Measurements from ENCODE around the gene OR4N5.
"Not testable (repeated sequence)": the region's sequence is repeated elsewhere in the genome, so short reads cannot be mapped to it uniquely, and the experiment has no call there.

The OR4N5 gene

DNA sequence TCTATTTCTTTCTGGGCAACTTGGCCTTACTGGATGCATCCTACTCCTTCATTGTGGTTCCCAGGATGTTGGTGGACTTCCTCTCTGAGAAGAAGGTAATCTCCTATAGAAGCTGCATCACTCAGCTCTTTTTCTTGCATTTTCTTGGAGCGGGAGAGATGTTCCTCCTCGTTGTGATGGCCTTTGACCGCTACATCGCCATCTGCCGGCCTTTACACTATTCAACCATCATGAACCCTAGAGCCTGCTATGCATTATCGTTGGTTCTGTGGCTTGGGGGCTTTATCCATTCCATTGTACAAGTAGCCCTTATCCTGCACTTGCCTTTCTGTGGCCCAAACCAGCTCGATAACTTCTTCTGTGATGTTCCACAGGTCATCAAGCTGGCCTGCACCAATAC, 5.3 kb downstream of the OR4N5 start:
- DNase-seq, result peak in 1 of 2 donors; percentile 3
- no peak overlapping the region for H4K8ac ChIP-seq (ENCODE audit: low read depth, low read length)
- no peak overlapping the region for H3K4me2 ChIP-seq (ENCODE audit: low read length)
- no peak overlapping the region for H3K4ac ChIP-seq (ENCODE audit: low read depth, low read length)
- no peak overlapping the region for H2AFZ ChIP-seq (ENCODE audit: insufficient read depth, low read length, poor library complexity)
- H2BK120ac ChIP-seq (ENCODE audit: insufficient read depth, low read length, poor library complexity), result no peak overlapping the region
- H3K4me1 ChIP-seq (ENCODE audit: control insufficient read depth in 1 of 2, insufficient read depth in 2 of 2, low read length in 2 of 2), result no peaks in the 10 kb centered on the region
- H2BK5ac ChIP-seq (ENCODE audit: low read depth, low read length, poor library complexity), result no peak overlapping the region
- no peak overlapping the region for H3K23ac ChIP-seq (ENCODE audit: low read length)
- peak overlapping the region; percentile 6 for H3K4me3 ChIP-seq (ENCODE audit: low read depth, low read length)
- no peak overlapping the region for H3K14ac ChIP-seq (ENCODE audit: low read length)
- no peak overlapping the region for H4K91ac ChIP-seq (ENCODE audit: low read depth, low read length)
- peaks cover 7% of the 10 kb centered on the region for H3K9me3 ChIP-seq (ENCODE audit: insufficient read depth, low read depth, low read length)
- no peak overlapping the region for H3K18ac ChIP-seq (ENCODE audit: low read length)
- H2AK5ac ChIP-seq (ENCODE audit: low read length), result no peak overlapping the region
- H4K12ac ChIP-seq (ENCODE audit: low read depth, low read length), result no peak overlapping the region
- no peak overlapping the region for H3K9ac ChIP-seq (ENCODE audit: low read length)
- H3K79me2 ChIP-seq (ENCODE audit: control insufficient read depth, insufficient read depth, low read length, poor library complexity), result no peaks in the 10 kb centered on the region
- no peak overlapping the region for H2BK12ac ChIP-seq (ENCODE audit: low read length)
- WGBS (ENCODE audit: extremely low coverage, insufficient coverage, insufficient read length), result no CpG with 5 or more reads among the region's 7 CpGs
- H3K36me3 ChIP-seq (ENCODE audit: control insufficient read depth in 1 of 2, insufficient read depth in 2 of 2, low read length in 2 of 2), result no peaks in the 10 kb centered on the region
- H3K27ac ChIP-seq (ENCODE audit: low read depth, low read length), result no peak overlapping the region
- no peaks in the 10 kb centered on the region for H3K79me1 ChIP-seq (ENCODE audit: low read length)
- no peaks in the 10 kb centered on the region for H3K27me3 ChIP-seq (ENCODE audit: insufficient read depth, low read length)

DNA sequence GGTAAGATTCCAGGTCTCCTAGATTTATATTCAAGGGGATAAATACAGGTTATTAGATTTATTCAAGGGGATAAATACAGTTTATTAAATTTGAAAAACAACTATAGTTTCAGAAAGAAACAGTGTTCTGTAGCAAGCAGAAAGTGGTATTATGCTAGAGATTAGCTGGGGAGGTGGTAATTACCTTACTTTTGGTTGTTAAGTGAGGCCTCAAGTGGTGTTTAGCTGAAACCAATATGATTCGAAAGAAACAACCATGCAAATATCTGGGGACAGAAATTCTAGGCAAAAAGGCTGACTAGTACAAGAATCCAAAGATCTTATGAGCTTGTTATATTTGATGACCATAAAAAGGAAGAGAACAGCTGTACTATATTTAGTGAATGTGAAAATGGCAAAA, 6.2 kb downstream of the OR4N5 start:
- no CpG with 5 or more reads among the region's 1 CpG for WGBS (ENCODE audit: extremely low coverage, insufficient coverage, insufficient read length)
- H3K4ac ChIP-seq (ENCODE audit: low read depth, low read length), result no peak overlapping the region
- no peak overlapping the region for H3K9ac ChIP-seq (ENCODE audit: low read length)
- H3K79me2 ChIP-seq (ENCODE audit: control insufficient read depth, insufficient read depth, low read length, poor library complexity), result no peaks in the 10 kb centered on the region
- peaks cover 7% of the 10 kb centered on the region for H3K9me3 ChIP-seq (ENCODE audit: insufficient read depth, low read depth, low read length)
- no peak overlapping the region for H3K27ac ChIP-seq (ENCODE audit: low read depth, low read length)
- no peak overlapping the region for H2BK5ac ChIP-seq (ENCODE audit: low read depth, low read length, poor library complexity)
- no peak for DNase-seq
- no peak overlapping the region for H2AK5ac ChIP-seq (ENCODE audit: low read length)
- H3K36me3 ChIP-seq (ENCODE audit: control insufficient read depth in 1 of 2, insufficient read depth in 2 of 2, low read length in 2 of 2), result no peaks in the 10 kb centered on the region
- no peak overlapping the region for H2BK120ac ChIP-seq (ENCODE audit: insufficient read depth, low read length, poor library complexity)
- no peak overlapping the region for H4K8ac ChIP-seq (ENCODE audit: low read depth, low read length)
- H2BK12ac ChIP-seq (ENCODE audit: low read length), result no peak overlapping the region
- H3K4me1 ChIP-seq (ENCODE audit: control insufficient read depth in 1 of 2, insufficient read depth in 2 of 2, low read length in 2 of 2), result no peaks in the 10 kb centered on the region
- no peak overlapping the region for H3K14ac ChIP-seq (ENCODE audit: low read length)
- no peak overlapping the region for H4K91ac ChIP-seq (ENCODE audit: low read depth, low read length)
- H2AFZ ChIP-seq (ENCODE audit: insufficient read depth, low read length, poor library complexity), result no peak overlapping the region
- H3K4me2 ChIP-seq (ENCODE audit: low read length), result no peak overlapping the region
- H3K18ac ChIP-seq (ENCODE audit: low read length), result no peak overlapping the region
- H3K79me1 ChIP-seq (ENCODE audit: low read length), result no peaks in the 10 kb centered on the region
- H4K12ac ChIP-seq (ENCODE audit: low read depth, low read length), result no peak overlapping the region
- H3K23ac ChIP-seq (ENCODE audit: low read length), result no peak overlapping the region
- H3K4me3 ChIP-seq (ENCODE audit: low read depth, low read length), result no peak overlapping the region
- no peaks in the 10 kb centered on the region for H3K27me3 ChIP-seq (ENCODE audit: insufficient read depth, low read length)

DNA sequence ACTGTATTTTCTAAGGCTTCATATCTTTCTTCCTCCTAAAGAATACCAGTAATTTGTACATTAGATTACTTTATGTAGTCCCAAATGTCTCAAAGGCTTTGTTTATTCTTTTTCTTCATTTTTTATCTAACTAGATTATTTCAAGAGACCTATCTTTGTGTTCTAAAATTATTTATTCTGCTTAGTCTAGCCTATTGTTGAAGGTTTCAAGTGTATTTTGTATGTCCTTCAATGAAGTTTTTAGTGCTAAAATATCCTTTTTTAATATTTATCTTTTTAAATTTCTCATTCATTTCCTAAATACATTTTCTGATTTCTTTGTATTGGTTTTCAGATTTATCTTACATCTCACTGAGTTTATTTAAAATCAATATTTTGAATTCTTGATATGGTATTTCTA, 25.8 kb downstream of the OR4N5 start:
- no peak overlapping the region for H3K27ac ChIP-seq (ENCODE audit: low read depth, low read length)
- no peak overlapping the region for H3K4me2 ChIP-seq (ENCODE audit: low read length)

DNA sequence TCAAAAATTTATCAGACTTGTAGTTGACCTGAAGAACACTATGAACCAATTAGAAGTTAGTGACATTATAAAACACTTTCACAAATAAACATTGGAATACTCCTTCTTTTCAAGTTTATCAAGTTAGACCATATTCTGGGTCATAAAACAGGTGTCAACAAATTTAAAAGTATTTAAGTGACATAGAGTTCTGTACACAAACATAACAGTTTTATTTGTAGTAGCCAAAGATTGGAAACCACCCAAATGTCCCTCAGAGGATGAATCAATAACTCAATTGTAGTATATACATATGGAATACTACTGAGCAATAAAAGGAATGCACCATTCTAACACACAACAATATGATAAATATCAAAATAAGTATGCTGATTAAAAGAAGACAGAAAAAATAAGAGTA, 28.5 kb downstream of the OR4N5 start:
- H4K91ac ChIP-seq (ENCODE audit: low read depth, low read length), result no peak overlapping the region
- no peak overlapping the region for H3K18ac ChIP-seq (ENCODE audit: low read length)
- no peaks in the 10 kb centered on the region for H3K27me3 ChIP-seq (ENCODE audit: insufficient read depth, low read length)
- H2BK12ac ChIP-seq (ENCODE audit: low read length), result no peak overlapping the region
- DNase-seq, result no peak
- H3K9me3 ChIP-seq (ENCODE audit: insufficient read depth, low read depth, low read length), result peaks cover 12% of the 10 kb centered on the region
- no peak overlapping the region for H3K23ac ChIP-seq (ENCODE audit: low read length)
- no peaks in the 10 kb centered on the region for H3K36me3 ChIP-seq (ENCODE audit: control insufficient read depth in 1 of 2, insufficient read depth in 2 of 2, low read length in 2 of 2)
- no peak overlapping the region for H2AFZ ChIP-seq (ENCODE audit: insufficient read depth, low read length, poor library complexity)
- no peak overlapping the region for H4K8ac ChIP-seq (ENCODE audit: low read depth, low read length)
- no peaks in the 10 kb centered on the region for H3K79me2 ChIP-seq (ENCODE audit: control insufficient read depth, insufficient read depth, low read length, poor library complexity)
- H3K79me1 ChIP-seq (ENCODE audit: low read length), result no peaks in the 10 kb centered on the region
- no peak overlapping the region for H3K9ac ChIP-seq (ENCODE audit: low read length)
- H2BK5ac ChIP-seq (ENCODE audit: low read depth, low read length, poor library complexity), result no peak overlapping the region
- no peak overlapping the region for H2BK120ac ChIP-seq (ENCODE audit: insufficient read depth, low read length, poor library complexity)
- H2AK5ac ChIP-seq (ENCODE audit: low read length), result no peak overlapping the region
- H3K27ac ChIP-seq (ENCODE audit: low read depth, low read length), result no peak overlapping the region
- no peaks in the 10 kb centered on the region for H3K4me1 ChIP-seq (ENCODE audit: control insufficient read depth in 1 of 2, insufficient read depth in 2 of 2, low read length in 2 of 2)
- no peak overlapping the region for H3K4ac ChIP-seq (ENCODE audit: low read depth, low read length)
- no peak overlapping the region for H4K12ac ChIP-seq (ENCODE audit: low read depth, low read length)
- no peak overlapping the region for H3K14ac ChIP-seq (ENCODE audit: low read length)
- H3K4me3 ChIP-seq (ENCODE audit: low read depth, low read length), result no peak overlapping the region
- no peak overlapping the region for H3K4me2 ChIP-seq (ENCODE audit: low read length)

More for the DNA sequence above, 25.8 kb downstream of the OR4N5 start:
- H3K9me3 ChIP-seq (ENCODE audit: insufficient read depth, low read depth, low read length), result peaks cover 9% of the 10 kb centered on the region
- no peak overlapping the region for H2BK120ac ChIP-seq (ENCODE audit: insufficient read depth, low read length, poor library complexity)
- no peak overlapping the region for H2BK5ac ChIP-seq (ENCODE audit: low read depth, low read length, poor library complexity)
- no peak overlapping the region for H3K4me3 ChIP-seq (ENCODE audit: low read depth, low read length)
- no peaks in the 10 kb centered on the region for H3K79me1 ChIP-seq (ENCODE audit: low read length)
- no peak overlapping the region for H3K9ac ChIP-seq (ENCODE audit: low read length)
- no peak for DNase-seq
- H2BK12ac ChIP-seq (ENCODE audit: low read length), result no peak overlapping the region
- no peak overlapping the region for H4K91ac ChIP-seq (ENCODE audit: low read depth, low read length)
- no peaks in the 10 kb centered on the region for H3K27me3 ChIP-seq (ENCODE audit: insufficient read depth, low read length)
- no peak overlapping the region for H4K8ac ChIP-seq (ENCODE audit: low read depth, low read length)
- H3K79me2 ChIP-seq (ENCODE audit: control insufficient read depth, insufficient read depth, low read length, poor library complexity), result no peaks in the 10 kb centered on the region
- no peaks in the 10 kb centered on the region for H3K4me1 ChIP-seq (ENCODE audit: control insufficient read depth in 1 of 2, insufficient read depth in 2 of 2, low read length in 2 of 2)
- no peak overlapping the region for H2AFZ ChIP-seq (ENCODE audit: insufficient read depth, low read length, poor library complexity)
- no peak overlapping the region for H2AK5ac ChIP-seq (ENCODE audit: low read length)
- no peak overlapping the region for H3K18ac ChIP-seq (ENCODE audit: low read length)
- H4K12ac ChIP-seq (ENCODE audit: low read depth, low read length), result no peak overlapping the region
- no peak overlapping the region for H3K23ac ChIP-seq (ENCODE audit: low read length)
- H3K14ac ChIP-seq (ENCODE audit: low read length), result no peak overlapping the region
- H3K4ac ChIP-seq (ENCODE audit: low read depth, low read length), result no peak overlapping the region
- H3K36me3 ChIP-seq (ENCODE audit: control insufficient read depth in 1 of 2, insufficient read depth in 2 of 2, low read length in 2 of 2), result no peaks in the 10 kb centered on the region

DNA sequence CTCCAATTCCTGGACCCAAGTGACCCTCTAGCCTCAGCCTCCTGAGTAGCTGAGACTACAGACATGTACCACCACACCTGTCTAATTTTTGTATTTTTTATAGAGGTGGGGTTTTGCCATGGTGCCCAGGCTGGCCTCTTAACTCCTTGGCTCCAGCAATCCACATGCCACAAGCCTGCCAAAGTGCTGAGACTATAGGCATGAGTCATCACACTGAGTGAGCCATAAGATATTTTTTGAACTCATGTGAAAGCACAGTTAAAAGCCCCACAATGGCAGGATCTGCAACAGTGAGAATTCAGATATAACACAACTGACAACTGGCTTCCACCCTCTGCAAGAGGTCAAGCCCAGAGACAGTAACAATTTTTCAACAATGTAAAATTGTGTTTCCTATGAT, 31.2 kb downstream of the OR4N5 start:
- not testable (repeated sequence) for H3K23ac ChIP-seq (ENCODE audit: low read length); H3K4me1 ChIP-seq (ENCODE audit: control insufficient read depth in 1 of 2, insufficient read depth in 2 of 2, low read length in 2 of 2); H3K36me3 ChIP-seq (ENCODE audit: control insufficient read depth in 1 of 2, insufficient read depth in 2 of 2, low read length in 2 of 2); H3K27me3 ChIP-seq (ENCODE audit: insufficient read depth, low read length); H2BK5ac ChIP-seq (ENCODE audit: low read depth, low read length, poor library complexity); H3K14ac ChIP-seq (ENCODE audit: low read length); H3K27ac ChIP-seq (ENCODE audit: low read depth, low read length); H3K79me1 ChIP-seq (ENCODE audit: low read length); H3K9ac ChIP-seq (ENCODE audit: low read length); H3K4me2 ChIP-seq (ENCODE audit: low read length); H3K79me2 ChIP-seq (ENCODE audit: control insufficient read depth, insufficient read depth, low read length, poor library complexity); H3K4ac ChIP-seq (ENCODE audit: low read depth, low read length); H3K4me3 ChIP-seq (ENCODE audit: low read depth, low read length); H2AK5ac ChIP-seq (ENCODE audit: low read length); H2BK12ac ChIP-seq (ENCODE audit: low read length); H4K91ac ChIP-seq (ENCODE audit: low read depth, low read length); H3K18ac ChIP-seq (ENCODE audit: low read length); H4K8ac ChIP-seq (ENCODE audit: low read depth, low read length); H2BK120ac ChIP-seq (ENCODE audit: insufficient read depth, low read length, poor library complexity); H4K12ac ChIP-seq (ENCODE audit: low read depth, low read length); H2AFZ ChIP-seq (ENCODE audit: insufficient read depth, low read length, poor library complexity)
- DNase-seq, result peak; percentile 45 to 75
- peaks cover 12% of the 10 kb centered on the region for H3K9me3 ChIP-seq (ENCODE audit: insufficient read depth, low read depth, low read length)

All from trophoblast cell (in vitro differentiated cells and primary cell).